ENCODE results near the gene LKAAEAR1.

LKAAEAR1 gene

GRCh38 chr20:64116541-64117431 lies 32.6 kb upstream of the LKAAEAR1 start:
- Histone ChIP-seq H3K4me3 (no peak overlapping the region), H3K4me2 (no peak overlapping the region), H3K27ac (no peak overlapping the region), H3K36me3 (no peaks in the 10 kb centered on the region), H3K27me3 (no peaks in the 10 kb centered on the region), H3K4me1 (peaks cover 47% of the 10 kb centered on the region), H4K20me1 (no peaks in the 10 kb centered on the region), H3K9me3 (no peaks in the 10 kb centered on the region), H3K9ac (no peak overlapping the region)
- no peak for TF ChIP-seq Cebpa-rat (IDR thresholded peaks at IDR 0.05)

GRCh38 chr20:64116016-64116415 lies 31.8 kb upstream of the LKAAEAR1 start:
- no peak overlapping the region for H3K4me2 ChIP-seq
- H4K20me1 ChIP-seq: no peaks in the 10 kb centered on the region
- peaks cover 47% of the 10 kb centered on the region for H3K4me1 ChIP-seq
- H3K4me3 ChIP-seq: no peak overlapping the region
- no peak overlapping the region for H3K27ac ChIP-seq
- TF ChIP-seq Cebpa-rat (IDR thresholded peaks at IDR 0.05): no peak
- H3K27me3 ChIP-seq: no peaks in the 10 kb centered on the region
- no peak overlapping the region for H3K9ac ChIP-seq
- no peaks in the 10 kb centered on the region for H3K36me3 ChIP-seq
- H3K9me3 ChIP-seq: no peaks in the 10 kb centered on the region

GRCh38 chr20:64115171-64115911 lies 31.1 kb upstream of the LKAAEAR1 start:
- Histone ChIP-seq H3K9me3 (no peaks in the 10 kb centered on the region), H3K27me3 (no peaks in the 10 kb centered on the region), H3K4me3 (no peak overlapping the region), H3K4me1 (peaks cover 48% of the 10 kb centered on the region), H3K9ac (no peak overlapping the region), H4K20me1 (no peaks in the 10 kb centered on the region), H3K27ac (no peak overlapping the region), H3K36me3 (no peaks in the 10 kb centered on the region), H3K4me2 (no peak overlapping the region)
- no peak for TF ChIP-seq Cebpa-rat (IDR thresholded peaks at IDR 0.05)

GRCh38 chr20:64114356-64114971 lies 30.3 kb upstream of the LKAAEAR1 start:
- Histone ChIP-seq H3K4me3 (no peak overlapping the region), H3K9me3 (no peaks in the 10 kb centered on the region), H3K27me3 (no peaks in the 10 kb centered on the region), H3K27ac (no peak overlapping the region), H3K4me2 (0 out of 2 replicates have a peak overlapping the region, but pooled peaks have one; percentile 84), H3K9ac (no peak overlapping the region), H4K20me1 (no peaks in the 10 kb centered on the region), H3K4me1 (peaks cover 48% of the 10 kb centered on the region), H3K36me3 (no peaks in the 10 kb centered on the region)
- no peak for TF ChIP-seq Cebpa-rat (IDR thresholded peaks at IDR 0.05)

GRCh38 chr20:64113796-64114355 lies 29.7 kb upstream of the LKAAEAR1 start:
- Histone ChIP-seq H3K36me3 (no peaks in the 10 kb centered on the region), H3K27ac (no peak overlapping the region), H3K4me1 (peaks cover 51% of the 10 kb centered on the region), H3K4me3 (no peak overlapping the region), H3K27me3 (no peaks in the 10 kb centered on the region), H3K9me3 (no peaks in the 10 kb centered on the region), H3K9ac (no peak overlapping the region), H4K20me1 (no peaks in the 10 kb centered on the region), H3K4me2 (peak overlapping the region; percentile 84)
- no peak for TF ChIP-seq Cebpa-rat (IDR thresholded peaks at IDR 0.05)

- Histone ChIP-seq H3K27ac (no peak overlapping the region), H3K4me1 (peaks cover 56% of the 10 kb centered on the region), H3K27me3 (no peaks in the 10 kb centered on the region), H3K4me3 (no peak overlapping the region), H4K20me1 (no peaks in the 10 kb centered on the region), H3K9ac (no peak overlapping the region), H3K4me2 (peak overlapping the region; percentile 84), H3K36me3 (no peaks in the 10 kb centered on the region), H3K9me3 (no peaks in the 10 kb centered on the region)
- no peak for TF ChIP-seq Cebpa-rat (IDR thresholded peaks at IDR 0.05)
Measured at GRCh38 chr20:64113444-64113775, 29.2 kb upstream of the LKAAEAR1 start.

GRCh38 chr20:64112691-64113443 lies 28.7 kb upstream of the LKAAEAR1 start:
- Histone ChIP-seq H3K36me3 (no peaks in the 10 kb centered on the region), H3K4me3 (no peak overlapping the region), H3K9me3 (no peaks in the 10 kb centered on the region), H3K27ac (peak overlapping the region; percentile 52), H4K20me1 (no peaks in the 10 kb centered on the region), H3K27me3 (no peaks in the 10 kb centered on the region), H3K9ac (peak overlapping the region; percentile 51; the same call in 1 of the 2 replicates), H3K4me1 (peaks cover 62% of the 10 kb centered on the region), H3K4me2 (peak overlapping the region; percentile 84)
- no peak for TF ChIP-seq Cebpa-rat (IDR thresholded peaks at IDR 0.05)

- Histone ChIP-seq H3K27me3 (no peaks in the 10 kb centered on the region), H4K20me1 (no peaks in the 10 kb centered on the region), H3K4me1 (peaks cover 70% of the 10 kb centered on the region), H3K27ac (peak overlapping the region; percentile 52), H3K4me2 (peak overlapping the region; percentile 84), H3K36me3 (no peaks in the 10 kb centered on the region), H3K4me3 (no peak overlapping the region), H3K9ac (peak overlapping the region; percentile 51; the same call in 1 of the 2 replicates), H3K9me3 (no peaks in the 10 kb centered on the region)
- no peak for TF ChIP-seq Cebpa-rat (IDR thresholded peaks at IDR 0.05)
Measured at GRCh38 chr20:64111841-64112641, 27.8 kb upstream of the LKAAEAR1 start.
